ENCODE results near the gene ZNF831. TPM values are rescaled to one million over a fixed set of nuclear protein-coding genes. Genes with fewer than 3 reads are reported as not detected.
A peak's percentile ranks its signal among the peaks of the same experiment; 100 is the strongest.

Gene ZNF831
- total RNA-seq: under 1 TPM; 0.31 to 0.47 TPM
- long read RNA-seq: 0 reads

GRCh38 chr20:59163631-59164530 is at the start of gene ZNF831:
ZNF831 (plus strand) TSS chr20:59163821; CDS start chr20:59191020, 27,199 bp downstream.
- ATAC-seq (no peak), DNase-seq (no peak)
- intact Hi-C loops (cut with DNase I): no loop called here

DNA sequence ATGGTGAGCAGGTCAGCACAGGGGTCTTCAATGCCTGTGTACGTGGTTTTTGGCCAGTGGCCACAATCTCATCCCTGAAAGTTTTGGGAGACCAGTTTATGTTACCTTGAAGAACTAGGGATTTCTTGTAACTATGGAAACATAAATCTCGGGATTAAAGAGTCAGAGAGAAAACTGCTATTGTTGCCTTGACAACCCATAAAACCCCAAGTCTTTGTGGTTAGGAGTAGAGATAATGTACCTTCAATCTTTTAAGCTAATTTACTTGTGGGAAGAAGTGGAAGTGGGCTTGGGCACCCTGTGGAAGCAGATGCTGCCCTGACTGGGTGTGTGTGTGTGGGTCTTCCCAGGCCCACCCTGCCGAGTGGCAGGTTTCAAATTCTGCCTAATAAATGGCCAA is 46.1 kb upstream of the ZNF831 start:
- DNase-seq: no peak
- intact Hi-C loops (cut with DNase I): no loop called here
- no peak for ATAC-seq

DNA sequence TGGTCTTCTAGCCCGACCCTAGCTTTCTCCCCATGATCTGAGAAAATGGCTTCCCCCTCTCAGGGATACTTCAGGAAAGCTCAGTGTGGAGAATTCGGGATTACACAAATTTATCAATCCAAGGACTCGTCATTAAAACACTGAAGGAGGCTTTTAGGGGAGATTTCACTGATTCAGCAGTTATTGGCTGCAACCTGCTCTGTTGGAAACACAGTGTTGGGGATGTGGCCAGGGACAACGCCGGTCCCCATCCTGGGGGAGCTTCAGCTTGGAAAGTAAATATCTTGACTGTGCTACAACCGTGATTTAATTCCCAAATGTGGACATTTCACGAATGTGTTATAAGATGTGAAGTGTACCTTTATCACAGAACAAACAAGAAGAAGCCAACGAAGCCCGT is 44.8 kb upstream of the ZNF831 start:
- intact Hi-C loops (cut with DNase I): no loop called here
- DNase-seq (no peak), ATAC-seq (no peak)

DNA sequence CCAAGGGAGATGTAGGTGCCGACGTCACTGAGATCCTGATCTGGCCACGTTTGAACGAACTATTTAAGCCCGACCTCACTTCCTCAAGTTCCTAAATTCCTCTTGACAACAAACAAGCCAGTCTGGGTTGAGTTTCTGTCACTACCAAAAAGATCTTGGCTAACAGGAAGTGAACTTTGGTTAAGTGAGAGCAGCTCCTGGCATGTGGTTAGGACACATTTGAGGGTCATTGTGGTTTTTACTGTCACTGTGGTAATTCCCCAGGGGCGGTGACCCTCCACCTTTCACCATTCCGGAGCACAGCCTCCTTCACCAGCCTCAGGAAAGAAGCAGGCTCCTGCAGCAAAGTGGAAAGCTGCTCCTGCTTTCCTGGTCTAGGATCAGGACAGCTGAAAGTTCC is 43.1 kb upstream of the ZNF831 start:
- DNase-seq (no peak), ATAC-seq (no peak)
- intact Hi-C loops (cut with DNase I): no loop called here

DNA sequence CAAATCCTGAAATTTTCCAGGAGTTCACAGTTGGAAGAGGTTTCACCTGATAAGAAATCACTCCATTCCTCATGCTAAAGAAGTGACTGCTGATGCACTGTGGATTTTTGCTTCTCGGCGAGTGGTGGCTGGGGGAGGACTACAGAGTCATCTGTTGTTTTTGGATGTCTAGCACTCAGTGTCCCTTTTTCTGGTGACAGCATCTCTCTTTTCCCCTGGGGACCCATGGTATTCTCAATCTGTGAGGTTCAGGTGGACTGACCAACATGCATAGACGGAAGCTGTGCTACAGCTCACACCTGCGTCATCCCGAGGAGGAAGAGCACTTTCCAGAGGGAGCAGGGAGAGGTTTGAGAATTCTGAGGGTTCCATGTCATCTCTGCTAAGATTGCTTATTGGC is 42.7 kb upstream of the ZNF831 start:
- intact Hi-C loops (cut with DNase I): no loop called here
- ATAC-seq (no peak), DNase-seq (no peak)

DNA sequence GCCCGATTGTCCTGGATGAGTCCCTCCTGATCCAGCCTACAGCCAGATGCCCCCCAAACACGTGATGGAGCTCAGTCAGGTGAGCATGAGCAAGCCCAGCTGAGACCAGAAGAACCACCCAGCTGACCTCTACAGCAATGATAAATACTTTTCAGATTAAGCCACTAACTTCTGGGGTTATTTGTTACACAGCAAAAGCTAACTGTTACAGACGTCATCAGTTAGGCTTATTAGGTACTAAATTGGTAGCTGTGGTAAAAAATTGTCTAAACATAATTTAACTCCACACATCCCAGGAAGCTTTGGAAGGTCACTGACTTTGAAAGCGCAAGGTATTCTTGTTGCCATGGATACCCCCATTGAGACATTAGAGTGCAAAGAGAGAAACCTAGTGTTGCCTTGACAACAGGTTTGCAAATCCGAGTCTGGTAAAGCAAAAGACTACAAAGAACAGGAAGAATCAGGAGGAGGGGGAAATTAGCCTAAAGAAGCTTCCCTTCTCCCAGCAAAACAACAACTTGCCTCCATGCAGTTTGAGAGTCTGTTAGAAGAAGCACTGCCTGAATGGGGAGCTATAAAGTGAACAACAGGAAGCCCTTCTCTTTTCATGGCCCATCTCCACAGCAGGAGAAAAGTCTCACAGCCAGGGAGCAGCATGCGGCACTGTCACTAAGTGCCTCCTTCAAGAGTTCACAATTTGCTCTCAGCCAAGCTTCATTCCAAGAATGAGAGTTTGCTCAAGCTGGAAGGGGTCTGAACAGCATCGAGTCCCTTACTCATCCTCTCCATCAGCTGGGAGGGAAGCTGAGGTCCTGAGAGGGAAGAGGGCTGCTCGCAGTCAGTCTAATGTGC is 41.7 kb upstream of the ZNF831 start:
- DNase-seq: no peak
- intact Hi-C loops (cut with DNase I): no loop called here
- no peak for ATAC-seq

- intact Hi-C loops (cut with DNase I): no loop called here
- no peak for ATAC-seq
- DNase-seq: no peak
Observed at GRCh38 chr20:59122566-59122919, 41.1 kb upstream of the ZNF831 start.

GRCh38 chr20:59123011-59123677 is 40.5 kb upstream of the ZNF831 start:
- no peak for DNase-seq
- ATAC-seq: no peak
- intact Hi-C loops (cut with DNase I): no loop called here

- no peak for ATAC-seq
Observed at GRCh38 chr20:59123678-59124255, 39.9 kb upstream of the ZNF831 start.

DNA sequence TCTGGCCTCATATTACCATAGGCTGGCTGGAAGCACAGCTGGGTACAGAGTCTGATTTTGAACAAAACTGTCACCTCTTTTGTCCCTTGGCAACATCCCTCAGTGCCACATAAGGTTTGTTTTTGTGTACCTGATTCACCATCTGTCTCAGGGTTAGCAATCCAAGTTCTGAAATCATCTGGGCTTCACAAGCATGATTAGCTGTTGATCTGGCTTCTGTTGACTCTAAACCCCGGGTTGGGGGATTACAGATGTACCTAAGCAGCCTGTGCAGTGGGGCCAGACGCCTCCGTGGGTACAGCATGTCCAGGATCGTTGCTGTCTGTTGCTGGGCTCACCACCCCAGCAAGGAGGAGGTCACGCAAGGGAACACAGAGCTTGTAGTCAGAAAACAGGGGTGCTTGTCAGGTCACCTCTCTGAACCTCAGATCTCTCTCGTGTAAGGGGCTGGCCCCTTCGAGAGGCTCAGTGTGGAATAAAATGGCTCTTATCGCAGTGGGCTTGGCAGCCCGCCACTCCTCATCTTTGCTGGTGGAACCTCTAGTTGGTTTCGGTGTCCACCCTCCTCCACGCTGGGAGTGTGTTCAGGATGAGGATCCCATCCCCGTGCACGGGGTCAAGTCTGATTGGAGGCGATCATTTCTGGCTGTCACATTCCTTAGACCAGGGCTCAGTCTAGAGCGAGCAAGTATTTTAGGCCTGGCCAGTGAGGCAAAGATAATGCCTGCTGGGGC is 39.2 kb upstream of the ZNF831 start:
- DNase-seq (no peak), ATAC-seq (no peak)
- intact Hi-C loops (cut with DNase I): no loop called here

More at GRCh38 chr20:59123678-59124255, 39.9 kb upstream of the ZNF831 start:
- intact Hi-C loops (cut with DNase I): no loop called here
- no peak for DNase-seq

DNA sequence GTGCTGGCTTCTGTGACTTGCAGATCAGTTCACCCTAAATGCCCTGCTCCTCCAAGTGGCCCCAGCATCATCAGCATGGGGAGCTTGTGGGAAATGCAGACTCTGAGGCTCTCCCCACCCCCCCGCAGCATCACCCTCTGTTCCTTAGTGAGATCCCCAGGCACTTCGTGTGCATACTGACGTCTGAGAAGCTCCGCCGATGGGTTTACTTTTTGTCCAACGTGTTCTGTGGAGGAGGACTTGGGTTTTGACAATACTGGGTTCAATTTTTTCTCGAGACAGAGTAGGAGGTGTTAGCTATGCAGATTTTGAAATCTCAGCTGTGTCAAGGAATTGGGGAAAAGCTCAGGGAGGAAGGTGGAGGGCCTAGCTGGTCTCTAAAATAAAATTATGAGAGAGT is 38.3 kb upstream of the ZNF831 start:
- no peak for DNase-seq
- ATAC-seq: no peak
- intact Hi-C loops (cut with DNase I): no loop called here

- intact Hi-C loops (cut with DNase I): no loop called here
- ATAC-seq: no peak
- no peak for DNase-seq
Observed at GRCh38 chr20:59125836-59126235, 37.8 kb upstream of the ZNF831 start.

DNA sequence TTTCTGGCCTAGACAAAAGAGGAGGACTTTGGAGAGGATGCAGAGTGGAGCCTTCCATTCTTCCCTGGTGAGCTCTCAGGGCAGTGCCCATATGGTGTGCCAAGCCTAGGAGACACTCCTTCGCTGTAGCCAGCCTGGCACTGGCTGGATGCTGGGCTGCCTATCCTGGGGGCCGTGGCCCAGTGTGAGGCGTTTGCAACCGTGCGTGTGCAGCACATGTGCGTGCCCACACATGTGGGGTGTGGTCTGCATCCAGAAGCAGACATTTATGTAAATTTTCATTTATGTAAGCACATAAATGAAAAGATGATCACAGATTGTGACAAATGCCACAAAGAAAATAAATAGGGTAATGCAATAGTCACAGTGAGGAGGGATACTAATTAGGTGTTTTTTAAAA is 35.8 kb upstream of the ZNF831 start:
- no peak for ATAC-seq
- no peak for DNase-seq
- intact Hi-C loops (cut with DNase I): no loop called here

DNA sequence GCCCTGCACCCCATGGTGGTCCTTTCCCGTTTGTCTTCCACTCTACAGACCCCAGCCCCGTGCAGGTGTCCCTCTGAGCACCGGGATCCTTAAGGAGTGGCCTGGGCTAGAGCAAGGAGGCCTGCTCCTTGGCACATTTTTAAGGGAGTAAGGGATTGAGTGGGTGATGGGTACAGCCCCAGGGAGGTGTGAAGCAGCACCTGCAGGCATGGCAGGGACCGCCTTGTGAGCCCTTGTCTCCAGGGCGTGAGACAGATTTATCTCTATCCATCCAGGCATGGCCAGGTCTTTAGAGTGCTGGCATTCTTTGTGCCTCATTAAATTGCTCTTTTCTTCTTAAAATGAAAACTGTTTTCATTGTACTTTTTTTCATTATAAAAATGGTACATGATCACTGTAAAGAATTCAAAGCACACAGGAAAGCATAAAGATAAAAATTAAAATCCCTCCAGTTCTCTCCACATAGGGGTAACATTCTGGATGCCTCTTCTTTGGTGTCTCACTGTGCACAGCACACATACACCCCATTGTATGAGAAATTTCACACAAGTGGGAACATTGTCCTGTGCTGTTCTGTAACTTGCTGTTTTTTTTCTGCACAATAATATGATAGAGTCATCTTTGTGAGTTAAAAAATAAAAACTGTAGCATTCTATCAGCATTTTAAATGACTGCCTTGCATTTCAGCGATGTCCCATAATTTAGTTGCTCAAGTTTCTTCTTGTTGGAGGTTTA is 31.9 kb upstream of the ZNF831 start:
- no peak for ATAC-seq
- intact Hi-C loops (cut with DNase I): no loop called here
- no peak for DNase-seq

- DNase-seq: no peak
- ATAC-seq: no peak
- intact Hi-C loops (cut with DNase I): no loop called here
Observed at GRCh38 chr20:59134182-59134581, 29.4 kb upstream of the ZNF831 start.

DNA sequence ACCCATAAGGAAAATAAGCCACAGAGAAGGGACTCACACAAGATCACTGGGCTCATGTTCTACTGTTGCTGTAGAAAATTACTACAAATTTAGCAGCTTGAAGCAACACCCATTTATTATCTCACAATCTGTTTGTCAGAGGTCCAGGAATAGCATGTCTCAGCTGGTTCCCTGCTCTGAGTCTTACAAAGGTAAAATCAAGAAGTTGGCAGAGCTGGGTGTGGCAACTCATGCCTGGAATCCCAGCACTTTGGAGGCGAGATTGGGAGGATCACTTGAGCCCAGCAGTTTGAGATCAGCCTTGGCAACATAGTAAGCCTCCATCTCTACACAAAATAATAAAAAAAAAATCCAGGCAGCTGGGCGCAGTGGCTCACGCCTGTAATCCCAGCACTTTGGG is 28.5 kb upstream of the ZNF831 start:
- ATAC-seq: peak in 1 of 2 donors; percentile 47
- intact Hi-C loops (cut with DNase I): no loop called here
- DNase-seq: no peak

- DNase-seq (no peak), ATAC-seq (no peak)
- intact Hi-C loops (cut with DNase I): no loop called here
Observed at GRCh38 chr20:59136027-59136426, 27.6 kb upstream of the ZNF831 start.

DNA sequence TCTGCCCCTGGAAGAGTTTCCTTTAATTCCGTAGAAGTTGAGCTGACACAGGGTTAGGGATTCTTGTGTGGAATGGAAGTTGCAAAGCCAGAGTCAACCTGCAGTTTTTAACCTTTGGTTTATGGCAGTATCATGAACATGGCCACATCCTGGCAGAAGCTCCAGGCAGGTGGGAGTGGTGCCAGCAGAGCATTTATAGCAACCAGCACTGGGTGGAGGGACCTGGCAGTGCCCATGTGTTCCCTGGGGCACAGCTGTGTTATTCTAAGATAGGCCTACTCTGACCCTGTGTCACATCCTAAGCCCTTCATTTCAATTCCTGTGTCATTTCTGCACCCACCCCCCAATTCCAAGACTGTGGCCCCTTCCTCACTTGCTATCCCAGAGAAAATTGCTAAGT is 26.1 kb upstream of the ZNF831 start:
- peak; percentile 53 for DNase-seq
- intact Hi-C loops (cut with DNase I): no loop called here
- peak; percentile 78 to 84 for ATAC-seq
